HG03097 (cell line): ENCODE results near the gene RNF215.

Experiments
- ATAC-seq: cut with Tn5 transposase; IDR thresholded peaks from one replicate; pipeline ENCODE4 v1.9.1; 2021; ENCODE audit not compliant: unreplicated experiment, low FRiP score

Gene RNF215

DNA sequence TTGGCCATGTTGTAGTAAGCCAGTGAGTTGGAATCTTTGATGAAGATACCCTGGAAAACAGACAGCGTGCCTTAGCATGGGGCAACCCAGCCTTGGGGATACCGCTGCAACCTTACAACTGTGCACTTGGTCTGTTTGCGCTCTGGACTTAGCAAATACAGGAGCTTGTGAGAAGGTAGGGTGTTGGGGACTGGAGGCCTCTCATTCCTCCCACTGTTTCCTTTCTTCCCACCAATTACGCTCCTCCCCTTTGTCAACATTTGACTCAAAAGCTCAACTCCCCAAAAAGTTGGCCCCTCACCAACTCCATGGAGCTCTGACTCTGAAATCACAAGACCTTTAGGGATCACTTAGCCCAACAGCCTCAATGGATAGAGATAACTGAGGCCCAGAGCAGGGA lies 52.6 kb downstream of the RNF215 start:
- ATAC-seq = no peak

DNA sequence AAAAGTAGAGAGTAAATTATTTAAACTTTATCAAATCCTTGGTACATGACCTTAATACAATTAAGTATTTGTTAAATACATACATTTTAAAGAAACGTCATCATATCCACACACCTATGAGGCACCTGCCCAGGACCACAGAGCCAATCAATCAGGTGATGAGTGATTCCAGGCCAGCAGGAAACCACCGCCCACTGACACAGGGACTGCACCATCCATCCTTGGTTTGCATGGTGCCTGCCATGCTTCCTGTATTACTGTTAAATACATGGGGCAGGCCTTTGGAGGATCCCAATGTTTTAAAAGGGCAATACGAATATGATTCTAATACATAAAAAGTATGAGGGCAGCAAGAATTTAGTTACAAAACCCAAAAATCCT lies 53.5 kb downstream of the RNF215 start:
- no peak for ATAC-seq

DNA sequence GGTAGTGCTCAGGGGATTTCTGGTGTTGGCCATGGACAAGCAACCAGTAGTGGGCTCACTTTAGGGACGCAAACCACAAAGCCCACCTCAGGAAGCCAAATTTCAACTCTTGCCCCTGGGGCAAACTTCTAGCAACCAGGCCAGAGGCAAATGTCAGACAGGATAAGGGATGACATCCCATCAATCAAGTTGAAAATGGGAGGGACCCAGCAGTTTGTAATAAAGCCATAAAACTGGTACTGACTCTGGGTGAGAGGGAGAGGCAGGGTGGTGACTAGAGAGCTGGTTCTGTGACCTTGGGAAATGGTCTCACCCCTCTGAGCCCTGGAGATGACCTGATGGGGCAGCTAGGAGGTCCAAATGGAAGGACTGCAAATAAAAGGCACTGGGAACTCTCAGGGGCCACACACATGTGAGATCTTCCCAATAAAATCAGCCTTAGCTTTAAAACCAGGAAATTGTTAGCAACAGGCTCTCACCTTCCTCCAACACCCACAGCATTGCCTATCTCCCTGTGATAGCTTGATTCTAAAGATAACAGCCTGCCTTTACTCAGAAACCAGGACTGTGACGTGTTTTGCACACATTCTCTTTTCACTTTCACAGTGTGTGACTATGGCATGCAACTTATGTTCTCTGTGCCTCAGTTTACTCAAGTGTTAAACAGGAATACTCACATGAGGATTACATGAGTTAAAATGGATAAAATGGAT lies 54.1 kb downstream of the RNF215 start:
- ATAC-seq = no peak

DNA sequence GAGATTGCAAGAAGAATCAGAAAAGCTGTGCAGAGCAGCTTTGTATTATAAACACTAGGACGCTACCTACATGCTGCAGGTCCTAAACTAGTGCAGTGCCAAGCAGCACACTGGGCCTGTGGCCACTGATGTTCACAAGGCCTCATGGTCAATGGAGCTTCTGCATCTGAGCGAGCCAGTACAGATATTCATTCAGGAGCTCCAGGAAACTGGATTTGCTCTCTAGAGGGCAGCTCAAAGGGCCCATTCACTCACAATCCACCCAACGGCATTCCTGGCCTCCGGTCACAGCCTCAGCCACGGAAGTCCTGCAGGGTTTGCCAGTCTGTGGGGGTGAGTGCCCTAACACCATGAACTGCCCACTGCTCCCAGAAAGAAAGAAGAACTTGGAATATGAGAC lies 54.7 kb downstream of the RNF215 start:
- no peak for ATAC-seq
